OCI-LY1 (cell line): ENCODE measurements around the gene PPP2R5B.

Source experiments
- H2AFZ ChIP-seq: fragments of 200-600 bp; sonication (generic), shearing (Covaris generic); 2 replicates; pipeline ENCODE4 v1.6.0; 2014; ENCODE audit warnings: antibody characterized with exemption, mild to moderate bottlenecking, low read length
- H3F3A ChIP-seq: fragments of 200-600 bp; sonication (generic), shearing (Covaris generic); 2 replicates; pipeline ENCODE4 v1.6.0; 2014; ENCODE audit warnings: mild to moderate bottlenecking, antibody characterized with exemption, low read length, moderate library complexity; ENCODE audit not compliant: insufficient read depth
- H3K27ac ChIP-seq: fragments of 200-600 bp; sonication (generic); 2 replicates; pipeline ENCODE4 v1.5.1; 2014; ENCODE audit warnings: low read length, mixed run types, mild to moderate bottlenecking, low read depth; ENCODE audit not compliant: poor library complexity, severe bottlenecking
- H3K27me3 ChIP-seq: fragments of 200-600 bp; sonication (generic); 2 replicates; pipeline ENCODE4 v1.6.0; 2014; ENCODE audit warnings: antibody characterized with exemption, mild to moderate bottlenecking, low read length, moderate library complexity; ENCODE audit not compliant: insufficient read depth
- H3K36me3 ChIP-seq: fragments of 200-600 bp; sonication (generic); 2 replicates; pipeline ENCODE4 v1.6.1; 2014; ENCODE audit warnings: mild to moderate bottlenecking, antibody characterized with exemption, low read length, moderate library complexity, mixed read lengths; ENCODE audit not compliant: insufficient read depth
- H3K4me1 ChIP-seq: fragments of 200-600 bp; sonication (generic); 2 replicates; pipeline ENCODE4 v1.5.1; 2014; ENCODE audit warnings: mild to moderate bottlenecking, low read length, moderate library complexity; ENCODE audit not compliant: insufficient read depth, severe bottlenecking
- H3K4me2 ChIP-seq: fragments of 200-600 bp; sonication (generic), shearing (Covaris generic); 2 replicates; pipeline ENCODE4 v1.6.1; 2014; ENCODE audit warnings: low read length
- H3K4me3 ChIP-seq: fragments of 200-600 bp; sonication (generic); 2 replicates; pipeline ENCODE4 v1.5.1; 2014; ENCODE audit warnings: low read length, low read depth, mild to moderate bottlenecking, mixed read lengths; ENCODE audit not compliant: poor library complexity, severe bottlenecking
- H3K79me2 ChIP-seq: fragments of 200-600 bp; shearing (Covaris generic); 2 replicates; pipeline ENCODE4 v1.6.1; 2016; ENCODE audit warnings: mixed run types, low read length, mixed read lengths; ENCODE audit not compliant: insufficient read depth
- H3K9ac ChIP-seq: fragments of 200-600 bp; sonication (generic), shearing (Covaris generic); 2 replicates; pipeline ENCODE4 v1.6.1; 2014; ENCODE audit warnings: mild to moderate bottlenecking, low read length, mixed read lengths
- H3K9me2 ChIP-seq: fragments of 200-600 bp; sonication (generic), shearing (Covaris generic); 2 replicates; pipeline ENCODE4 v1.6.1; 2014; ENCODE audit warnings: low read depth, mild to moderate bottlenecking, low read length, mixed read lengths
- H3K9me3 ChIP-seq: fragments of 200-600 bp; shearing (Covaris generic); 2 replicates; pipeline ENCODE4 v1.6.1; 2014; ENCODE audit warnings: low read length, mixed read lengths
- H4K20me1 ChIP-seq: fragments of 200-600 bp; sonication (generic), shearing (Covaris generic); 2 replicates; pipeline ENCODE4 v1.6.0; 2016; ENCODE audit warnings: mild to moderate bottlenecking, low read length; ENCODE audit not compliant: insufficient read depth
- EZH2 ChIP-seq: fragments of 200-600 bp; sonication (generic), shearing (Covaris generic); IDR thresholded peaks from 2 replicates; pipeline ENCODE4 v1.8.0; 2017; ENCODE audit warnings: borderline replicate concordance, mixed run types, mild to moderate bottlenecking, antibody characterized with exemption, low read length, moderate library complexity, mixed read lengths
- TF ChIP-seq, protein P1 (sequence below): fragments of 200-600 bp; sonication (generic), shearing (Covaris generic); IDR thresholded peaks from 2 replicates; pipeline ENCODE4 v1.5.1; 2017; ENCODE audit warnings: mild to moderate bottlenecking, antibody characterized with exemption, low read length, moderate library complexity, mixed read lengths

The PPP2R5B gene

DNA sequence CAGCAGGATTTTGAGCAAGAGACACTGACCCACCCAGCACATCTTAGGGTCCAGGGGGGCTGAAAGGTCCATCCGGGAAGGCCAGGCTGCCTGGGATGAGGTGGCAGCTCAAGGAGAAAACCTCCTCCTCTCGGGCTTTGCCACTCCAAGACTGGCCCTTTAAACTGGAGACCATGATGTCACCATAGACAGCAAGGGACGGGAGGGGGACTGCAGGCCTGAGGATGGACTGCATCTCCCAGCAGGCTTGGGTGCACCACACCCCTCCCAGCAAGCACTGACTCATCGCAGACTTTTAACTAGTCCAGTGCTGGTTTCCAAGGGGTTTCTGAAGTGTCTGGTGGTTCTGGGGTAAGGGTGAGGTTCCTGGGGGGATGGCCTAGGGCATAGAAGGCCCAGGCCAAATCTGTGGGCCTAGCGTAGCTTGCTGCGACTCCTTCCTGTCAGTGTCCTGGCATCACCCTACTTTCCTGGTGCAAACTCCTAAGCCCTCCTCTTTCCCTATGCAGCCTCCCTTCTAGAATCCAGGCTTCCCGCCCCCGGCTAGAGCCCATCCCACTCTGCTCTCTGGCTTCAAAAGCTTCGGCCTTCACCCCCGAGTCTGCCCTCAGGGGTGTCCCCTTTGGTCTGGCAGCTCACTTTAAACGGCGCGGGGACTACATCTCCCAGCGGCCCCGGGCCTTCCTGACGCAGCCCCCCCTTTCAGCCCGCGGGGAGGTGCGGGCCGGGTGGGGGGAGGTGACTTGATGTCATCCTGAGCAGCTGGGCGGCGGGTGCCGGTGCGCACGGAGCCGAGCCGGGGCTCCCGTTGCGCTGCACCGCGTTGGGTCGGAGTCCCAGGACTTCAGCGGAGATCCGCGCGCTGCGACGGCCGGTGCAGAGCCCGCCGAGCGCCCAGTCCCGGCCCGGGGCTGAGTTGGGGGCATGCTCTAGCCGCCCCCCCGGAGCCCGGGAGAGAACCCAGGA is at the start of gene PPP2R5B:
Gene PPP2R5B (plus strand): TSS at position 746 of the 966 bp plus-strand sequence. CDS start 1,046 bp downstream, outside the sequence.
- Histone ChIP-seq H3K27ac (peak within 1 kb of the TSS; percentile 46), H3K4me2 (peak within 1 kb of the TSS; percentile 92), H3K9ac (peak within 1 kb of the TSS; percentile 69), H4K20me1 (no peaks in the 10 kb centered on the region), H3K27me3 (no peaks in the 10 kb centered on the region), H3K4me1 (peaks cover 29% of the 10 kb centered on the region), H3K79me2 (no peaks in the 10 kb centered on the region), H3K4me3 (peak within 1 kb of the TSS; percentile 67), H3K9me2 (no peaks in the 10 kb centered on the region), H2AFZ (peak within 1 kb of the TSS; percentile 87), H3K36me3 (no peaks in the 10 kb centered on the region), H3F3A (no peaks in the 10 kb centered on the region), H3K9me3 (no peaks in the 10 kb centered on the region)
- TF ChIP-seq, protein P1, sequence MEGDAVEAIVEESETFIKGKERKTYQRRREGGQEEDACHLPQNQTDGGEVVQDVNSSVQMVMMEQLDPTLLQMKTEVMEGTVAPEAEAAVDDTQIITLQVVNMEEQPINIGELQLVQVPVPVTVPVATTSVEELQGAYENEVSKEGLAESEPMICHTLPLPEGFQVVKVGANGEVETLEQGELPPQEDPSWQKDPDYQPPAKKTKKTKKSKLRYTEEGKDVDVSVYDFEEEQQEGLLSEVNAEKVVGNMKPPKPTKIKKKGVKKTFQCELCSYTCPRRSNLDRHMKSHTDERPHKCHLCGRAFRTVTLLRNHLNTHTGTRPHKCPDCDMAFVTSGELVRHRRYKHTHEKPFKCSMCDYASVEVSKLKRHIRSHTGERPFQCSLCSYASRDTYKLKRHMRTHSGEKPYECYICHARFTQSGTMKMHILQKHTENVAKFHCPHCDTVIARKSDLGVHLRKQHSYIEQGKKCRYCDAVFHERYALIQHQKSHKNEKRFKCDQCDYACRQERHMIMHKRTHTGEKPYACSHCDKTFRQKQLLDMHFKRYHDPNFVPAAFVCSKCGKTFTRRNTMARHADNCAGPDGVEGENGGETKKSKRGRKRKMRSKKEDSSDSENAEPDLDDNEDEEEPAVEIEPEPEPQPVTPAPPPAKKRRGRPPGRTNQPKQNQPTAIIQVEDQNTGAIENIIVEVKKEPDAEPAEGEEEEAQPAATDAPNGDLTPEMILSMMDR, result no peak
- no peak for TF ChIP-seq EZH2

DNA sequence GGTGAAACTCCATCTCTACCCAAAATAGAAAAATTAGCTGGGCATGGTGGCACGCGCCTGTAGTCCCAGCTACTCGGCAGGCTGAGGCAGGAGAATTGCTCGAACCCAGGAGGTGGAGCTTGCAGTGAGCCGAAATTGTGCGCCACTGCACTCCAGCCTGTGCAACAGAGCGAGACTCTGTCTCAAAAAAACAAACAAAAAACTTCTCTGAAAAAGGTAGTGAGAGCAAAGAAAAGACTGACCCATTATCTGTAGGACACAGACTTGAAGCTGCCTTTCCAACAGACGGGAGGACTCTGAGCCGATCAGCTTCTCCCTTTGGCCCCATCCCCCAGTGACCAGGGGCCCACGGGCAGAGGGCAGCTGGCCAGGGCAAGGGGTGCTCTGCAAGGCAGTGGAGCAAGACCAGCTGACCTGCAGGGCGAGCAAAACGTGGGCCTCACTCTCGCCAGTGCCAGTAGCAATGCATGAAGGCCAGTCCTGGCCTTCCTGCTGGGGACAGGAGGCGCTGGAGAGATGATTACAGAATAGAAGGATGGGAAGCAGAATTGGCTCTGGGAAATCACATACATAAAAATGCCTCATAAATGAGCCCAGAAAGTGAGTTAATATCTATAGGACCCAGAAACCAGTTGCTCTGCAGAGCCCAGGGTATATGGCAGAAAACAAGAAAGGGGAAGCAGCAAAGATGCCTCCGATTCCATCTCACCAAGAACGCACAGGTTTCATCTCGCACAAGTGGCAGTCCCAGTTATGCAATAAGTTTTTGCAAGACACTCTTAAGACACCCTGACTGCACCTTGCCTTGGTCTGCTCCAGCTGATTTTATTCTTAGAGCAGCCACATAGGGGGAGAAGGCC is 48.9 kb upstream of the PPP2R5B start:
- Histone ChIP-seq H3K79me2 (peaks cover 29% of the 10 kb centered on the region), H3K36me3 (peaks cover 45% of the 10 kb centered on the region; the same call in 1 of the 2 replicates), H4K20me1 (no peaks in the 10 kb centered on the region), H3K4me1 (peaks cover 84% of the 10 kb centered on the region), H3K9me3 (no peaks in the 10 kb centered on the region), H3F3A (0 out of 2 replicates have a peak, but pooled peaks cover under 1% of the 10 kb centered on the region), H2AFZ (no peak overlapping the region), H3K27ac (peak overlapping the region; percentile 89), H3K27me3 (no peaks in the 10 kb centered on the region), H3K4me2 (peak overlapping the region; percentile 89), H3K9me2 (no peaks in the 10 kb centered on the region), H3K4me3 (peak overlapping the region; percentile 98), H3K9ac (peak overlapping the region; percentile 96)
- TF ChIP-seq, protein P1, result no peak
- TF ChIP-seq EZH2, result no peak

DNA sequence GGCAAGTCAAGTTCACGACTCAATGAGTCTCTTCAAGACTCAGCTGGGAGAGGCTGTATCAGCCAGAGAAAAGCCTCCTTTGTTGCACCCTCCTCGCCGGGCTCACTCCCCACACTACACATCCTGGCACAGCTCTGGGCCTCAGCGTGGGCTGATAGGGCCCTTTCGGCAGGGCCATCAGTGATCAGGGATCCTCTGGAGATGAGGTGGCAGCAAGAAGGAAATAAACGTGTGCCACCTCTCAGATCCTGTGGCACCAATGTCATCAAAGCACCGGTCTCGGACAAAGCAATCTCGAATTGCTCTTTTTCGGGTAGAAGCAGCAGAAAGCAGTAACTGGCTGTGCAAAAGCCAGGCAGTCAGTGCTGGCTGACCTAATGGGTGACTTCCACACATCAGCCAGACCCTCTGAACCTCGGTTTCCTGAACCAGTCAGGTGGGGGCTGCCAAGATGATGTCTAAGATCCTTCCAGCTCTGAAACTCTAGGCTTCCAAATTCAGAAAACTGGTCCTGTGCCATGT is 48.2 kb upstream of the PPP2R5B start:
- Histone ChIP-seq H3K9me2 (no peaks in the 10 kb centered on the region), H4K20me1 (no peaks in the 10 kb centered on the region), H3F3A (no peaks in the 10 kb centered on the region), H3K4me3 (peak overlapping the region; percentile 98), H3K27me3 (no peaks in the 10 kb centered on the region), H3K36me3 (peaks cover 38% of the 10 kb centered on the region; the same call in 1 of the 2 replicates), H3K79me2 (peaks cover 29% of the 10 kb centered on the region), H3K9me3 (no peaks in the 10 kb centered on the region), H3K27ac (peak overlapping the region; percentile 89), H3K9ac (peak overlapping the region; percentile 96), H2AFZ (no peak overlapping the region), H3K4me1 (peaks cover 84% of the 10 kb centered on the region), H3K4me2 (peak overlapping the region; percentile 89)
- TF ChIP-seq EZH2, result no peak
- TF ChIP-seq, protein P1, result no peak
